Daoy (cell line): ENCODE measurements around the gene EXOC6B. TPM values are rescaled to one million over a fixed set of nuclear protein-coding genes. Genes with fewer than 3 reads are reported as not detected.

Source experiments
- DNase-seq: peaks from one replicate; pipeline ENCODE4 v3.0.0-alpha.2; 2015; ENCODE audit warnings: low read depth
- total RNA-seq: library from RNA; depleted of rRNA; stranded (reverse); fragments of >200 nt; shearing (Covaris generic); gene quantifications from 2 replicates; pipeline ENCODE4 v1.2.3, GENCODE V29; 2014

EXOC6B gene
- total RNA-seq, 1 experiment from 2014 or later, result 7.6 TPM

- DNase-seq, result no peak
Measured at GRCh38 chr2:72146347-72147302, 679.2 kb downstream of the EXOC6B start.

- DNase-seq, result no peak
Measured at GRCh38 chr2:72145658-72146329, 680.0 kb downstream of the EXOC6B start.

- peak; percentile 63 for DNase-seq
Measured at GRCh38 chr2:72145289-72145657, 680.6 kb downstream of the EXOC6B start.

GRCh38 chr2:72144632-72145288, 681.1 kb downstream of the EXOC6B start:
- peak; percentile 68 for DNase-seq

- DNase-seq, result no peak
Measured at GRCh38 chr2:72144274-72144631, 681.6 kb downstream of the EXOC6B start.

GRCh38 chr2:72143441-72144273, 682.2 kb downstream of the EXOC6B start:
- DNase-seq, result no peak

GRCh38 chr2:72142570-72143440, 683.0 kb downstream of the EXOC6B start:
- no peak for DNase-seq

- DNase-seq, result no peak
Measured at GRCh38 chr2:72141881-72142451, 683.9 kb downstream of the EXOC6B start.

GRCh38 chr2:72141032-72141645, 684.7 kb downstream of the EXOC6B start:
- no peak for DNase-seq

- DNase-seq, result no peak
Measured at GRCh38 chr2:72140621-72140960, 685.2 kb downstream of the EXOC6B start.

GRCh38 chr2:72139874-72140620, 685.8 kb downstream of the EXOC6B start:
- DNase-seq, result no peak

GRCh38 chr2:72139471-72139873, 686.4 kb downstream of the EXOC6B start:
- no peak for DNase-seq

- no peak for DNase-seq
Measured at GRCh38 chr2:72138921-72139381, 686.9 kb downstream of the EXOC6B start.

GRCh38 chr2:72138011-72138881, 687.6 kb downstream of the EXOC6B start:
- no peak for DNase-seq

GRCh38 chr2:72137498-72138010, 688.3 kb downstream of the EXOC6B start:
- DNase-seq, result peak; percentile 60

GRCh38 chr2:72136933-72137497, 688.8 kb downstream of the EXOC6B start:
- no peak for DNase-seq

- no peak for DNase-seq
Measured at GRCh38 chr2:72136331-72136730, 689.5 kb downstream of the EXOC6B start.
